Lung microvascular endothelial cell (primary cell): ENCODE measurements around the gene EIF4G1. TPM values are rescaled to one million over a fixed set of nuclear protein-coding genes. Genes with fewer than 3 reads are reported as not detected.
"Not testable (repeated sequence)": the region's sequence is repeated elsewhere in the genome, so short reads cannot be mapped to it uniquely, and the experiment has no call there.

Source experiments
- DNase-seq, 2 donors: peaks; one replicate each; pipeline versions ENCODE4 v3.0.0 to v3.0.0-alpha.2; 2010; ENCODE audit warnings: low read depth in 2 of 2
- total RNA-seq: library from RNA; depleted of rRNA; stranded (reverse); fragments of >200 nt; gene quantifications from 2 replicates; pipeline ENCODE4 v1.2.1, GENCODE V29; 2014

EIF4G1 gene, protein sequence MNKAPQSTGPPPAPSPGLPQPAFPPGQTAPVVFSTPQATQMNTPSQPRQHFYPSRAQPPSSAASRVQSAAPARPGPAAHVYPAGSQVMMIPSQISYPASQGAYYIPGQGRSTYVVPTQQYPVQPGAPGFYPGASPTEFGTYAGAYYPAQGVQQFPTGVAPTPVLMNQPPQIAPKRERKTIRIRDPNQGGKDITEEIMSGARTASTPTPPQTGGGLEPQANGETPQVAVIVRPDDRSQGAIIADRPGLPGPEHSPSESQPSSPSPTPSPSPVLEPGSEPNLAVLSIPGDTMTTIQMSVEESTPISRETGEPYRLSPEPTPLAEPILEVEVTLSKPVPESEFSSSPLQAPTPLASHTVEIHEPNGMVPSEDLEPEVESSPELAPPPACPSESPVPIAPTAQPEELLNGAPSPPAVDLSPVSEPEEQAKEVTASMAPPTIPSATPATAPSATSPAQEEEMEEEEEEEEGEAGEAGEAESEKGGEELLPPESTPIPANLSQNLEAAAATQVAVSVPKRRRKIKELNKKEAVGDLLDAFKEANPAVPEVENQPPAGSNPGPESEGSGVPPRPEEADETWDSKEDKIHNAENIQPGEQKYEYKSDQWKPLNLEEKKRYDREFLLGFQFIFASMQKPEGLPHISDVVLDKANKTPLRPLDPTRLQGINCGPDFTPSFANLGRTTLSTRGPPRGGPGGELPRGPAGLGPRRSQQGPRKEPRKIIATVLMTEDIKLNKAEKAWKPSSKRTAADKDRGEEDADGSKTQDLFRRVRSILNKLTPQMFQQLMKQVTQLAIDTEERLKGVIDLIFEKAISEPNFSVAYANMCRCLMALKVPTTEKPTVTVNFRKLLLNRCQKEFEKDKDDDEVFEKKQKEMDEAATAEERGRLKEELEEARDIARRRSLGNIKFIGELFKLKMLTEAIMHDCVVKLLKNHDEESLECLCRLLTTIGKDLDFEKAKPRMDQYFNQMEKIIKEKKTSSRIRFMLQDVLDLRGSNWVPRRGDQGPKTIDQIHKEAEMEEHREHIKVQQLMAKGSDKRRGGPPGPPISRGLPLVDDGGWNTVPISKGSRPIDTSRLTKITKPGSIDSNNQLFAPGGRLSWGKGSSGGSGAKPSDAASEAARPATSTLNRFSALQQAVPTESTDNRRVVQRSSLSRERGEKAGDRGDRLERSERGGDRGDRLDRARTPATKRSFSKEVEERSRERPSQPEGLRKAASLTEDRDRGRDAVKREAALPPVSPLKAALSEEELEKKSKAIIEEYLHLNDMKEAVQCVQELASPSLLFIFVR (N-terminal part only)
- 200 and 237 TPM in 2 replicates for total RNA-seq

DNA sequence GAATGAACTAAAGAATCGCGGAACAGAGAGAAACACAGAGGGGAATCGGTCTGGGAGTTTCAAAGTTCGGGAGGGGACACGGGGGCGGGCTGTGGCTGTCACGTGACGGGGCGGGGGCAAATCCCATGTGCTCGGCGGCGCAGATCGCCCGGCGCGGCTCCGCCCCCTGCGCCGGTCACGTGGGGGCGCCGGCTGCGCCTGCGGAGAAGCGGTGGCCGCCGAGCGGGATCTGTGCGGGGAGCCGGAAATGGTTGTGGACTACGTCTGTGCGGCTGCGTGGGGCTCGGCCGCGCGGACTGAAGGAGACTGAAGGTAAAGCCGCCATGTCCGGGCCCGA is at the start of gene EIF4G1:
Gene EIF4G1 (plus strand): TSS at position 244 of the 337 bp plus-strand sequence. CDS start 1,191 bp downstream, outside the sequence.
- DNase-seq, result peak; percentile 97

DNA sequence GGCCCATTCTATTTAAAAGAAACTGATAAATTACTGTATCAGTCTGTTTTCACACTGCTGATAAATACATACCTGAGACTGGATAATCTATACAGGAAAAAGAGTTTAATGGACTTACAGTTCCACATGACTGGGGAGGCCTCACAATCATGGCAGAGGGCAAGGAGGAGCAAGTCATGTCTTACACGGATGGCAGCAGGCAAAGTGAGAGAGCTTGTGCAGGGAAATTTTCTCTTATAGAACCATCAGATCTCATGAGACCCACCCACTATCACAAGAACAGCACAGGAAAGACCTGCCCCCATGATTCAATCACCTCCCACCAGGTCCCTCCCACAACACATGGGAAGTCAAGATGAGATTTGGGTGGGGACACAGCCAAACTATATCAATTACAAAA is 47.2 kb upstream of the EIF4G1 start:
- not testable (repeated sequence) for DNase-seq

- no peak for DNase-seq
Observed at GRCh38 chr3:184272269-184272668, 42.1 kb upstream of the EIF4G1 start.

DNA sequence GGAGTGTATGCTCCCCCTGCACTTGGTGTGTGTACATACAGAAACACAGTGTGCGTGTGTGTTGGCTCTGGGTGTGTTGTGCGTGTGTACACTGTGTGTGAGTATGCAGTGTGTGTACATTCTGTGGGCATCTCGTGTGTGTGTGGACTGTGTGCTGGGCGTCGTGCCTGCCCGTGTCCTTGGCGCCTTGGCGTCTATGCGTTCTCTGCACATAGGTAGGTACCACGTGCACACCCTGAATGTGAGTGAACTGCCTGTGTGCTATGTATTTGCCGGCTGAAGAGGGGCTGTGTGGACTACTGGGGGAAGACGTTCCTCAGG is 39.1 kb upstream of the EIF4G1 start:
- no peak for DNase-seq

GRCh38 chr3:184275961-184276910 is 38.2 kb upstream of the EIF4G1 start, which contains the start of gene ECE2:
ECE2 (plus strand) TSS chr3:184276022; CDS start chr3:184276154, 132 bp downstream.
- DNase-seq, result peak in 1 of 2 donors; percentile 26

- DNase-seq, result no peak
Observed at GRCh38 chr3:184277366-184277765, 37.0 kb upstream of the EIF4G1 start.

DNA sequence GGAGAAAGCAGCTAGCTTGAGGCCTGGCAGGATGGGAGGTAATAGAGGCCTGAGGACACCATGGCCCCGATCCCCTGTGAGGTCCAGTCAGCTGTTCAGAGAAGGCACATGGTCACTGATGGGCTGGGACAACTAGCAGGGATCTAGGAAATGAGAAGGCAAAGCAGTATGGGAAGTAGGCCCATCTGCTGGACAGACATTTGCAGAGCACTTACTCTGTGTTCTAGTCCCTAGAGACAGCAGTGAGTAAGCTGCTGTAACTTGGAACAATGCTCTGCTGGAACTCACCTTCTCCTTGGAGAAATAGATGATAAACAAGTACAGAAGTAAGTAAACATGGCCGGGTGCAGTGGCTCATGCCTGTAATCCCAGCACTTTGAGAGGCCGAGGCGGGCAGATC is 31.5 kb upstream of the EIF4G1 start:
- DNase-seq, result no peak

DNA sequence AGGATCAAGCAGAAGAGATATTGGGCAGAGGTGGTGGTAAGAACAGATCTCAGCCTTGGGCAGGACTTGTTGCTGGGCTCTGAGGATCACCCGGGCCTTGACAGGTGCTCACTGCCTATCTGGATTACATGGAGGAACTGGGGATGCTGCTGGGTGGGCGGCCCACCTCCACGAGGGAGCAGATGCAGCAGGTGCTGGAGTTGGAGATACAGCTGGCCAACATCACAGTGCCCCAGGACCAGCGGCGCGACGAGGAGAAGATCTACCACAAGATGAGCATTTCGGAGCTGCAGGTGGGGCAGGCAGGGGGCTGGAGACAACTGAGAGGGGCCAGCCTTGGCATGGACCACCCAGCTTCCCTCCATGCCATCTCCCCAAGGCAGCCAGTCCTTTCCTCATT is 30.7 kb upstream of the EIF4G1 start:
- DNase-seq, result no peak

- DNase-seq, result peak; percentile 89 to 99
Observed at GRCh38 chr3:184284696-184285095, 29.7 kb upstream of the EIF4G1 start.

- DNase-seq, result peak; percentile 57 to 67
Observed at GRCh38 chr3:184289426-184289938, 24.9 kb upstream of the EIF4G1 start.

DNA sequence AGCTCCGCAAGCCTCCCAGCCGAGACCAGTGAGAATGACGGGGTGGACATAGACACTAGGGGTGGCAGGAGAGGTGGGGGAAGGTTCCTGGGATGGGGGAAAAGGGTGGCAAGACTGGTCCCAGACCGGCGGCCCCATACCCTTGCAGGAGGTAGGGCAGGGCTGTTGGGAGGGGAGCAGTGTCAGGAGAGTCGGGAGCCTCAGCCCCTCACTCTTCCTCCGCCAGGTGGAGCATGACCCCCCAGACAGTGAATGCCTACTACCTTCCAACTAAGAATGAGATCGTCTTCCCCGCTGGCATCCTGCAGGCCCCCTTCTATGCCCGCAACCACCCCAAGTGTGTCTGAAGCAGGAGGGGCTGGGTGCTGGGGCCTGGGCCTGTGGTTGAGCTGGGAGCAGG is 24.1 kb upstream of the EIF4G1 start:
- DNase-seq, result no peak

- no peak for DNase-seq
Observed at GRCh38 chr3:184291044-184291737, 23.2 kb upstream of the EIF4G1 start.

- no peak for DNase-seq
Observed at GRCh38 chr3:184291738-184292445, 22.5 kb upstream of the EIF4G1 start.

GRCh38 chr3:184295771-184296170 is 18.6 kb upstream of the EIF4G1 start:
- no peak for DNase-seq

DNA sequence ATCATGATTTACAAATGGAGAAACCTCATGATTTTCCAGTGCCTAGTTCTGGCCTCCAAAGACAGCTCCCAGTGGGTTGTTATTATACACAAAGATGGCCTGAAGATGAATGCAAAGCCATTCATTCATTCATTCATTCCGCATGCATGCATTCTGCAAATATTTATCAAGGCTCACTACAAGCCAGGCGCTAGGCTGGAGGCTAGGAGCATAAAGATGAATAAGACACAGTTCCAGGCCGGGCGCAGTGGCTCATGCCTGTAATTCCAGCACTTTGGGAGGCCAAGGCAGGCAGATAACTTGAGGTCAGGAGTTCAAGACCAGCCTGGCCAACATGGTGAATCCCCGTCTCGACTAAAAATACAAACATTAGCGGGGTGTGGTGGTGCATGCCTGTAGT is 17.8 kb upstream of the EIF4G1 start:
- DNase-seq, result no peak

DNA sequence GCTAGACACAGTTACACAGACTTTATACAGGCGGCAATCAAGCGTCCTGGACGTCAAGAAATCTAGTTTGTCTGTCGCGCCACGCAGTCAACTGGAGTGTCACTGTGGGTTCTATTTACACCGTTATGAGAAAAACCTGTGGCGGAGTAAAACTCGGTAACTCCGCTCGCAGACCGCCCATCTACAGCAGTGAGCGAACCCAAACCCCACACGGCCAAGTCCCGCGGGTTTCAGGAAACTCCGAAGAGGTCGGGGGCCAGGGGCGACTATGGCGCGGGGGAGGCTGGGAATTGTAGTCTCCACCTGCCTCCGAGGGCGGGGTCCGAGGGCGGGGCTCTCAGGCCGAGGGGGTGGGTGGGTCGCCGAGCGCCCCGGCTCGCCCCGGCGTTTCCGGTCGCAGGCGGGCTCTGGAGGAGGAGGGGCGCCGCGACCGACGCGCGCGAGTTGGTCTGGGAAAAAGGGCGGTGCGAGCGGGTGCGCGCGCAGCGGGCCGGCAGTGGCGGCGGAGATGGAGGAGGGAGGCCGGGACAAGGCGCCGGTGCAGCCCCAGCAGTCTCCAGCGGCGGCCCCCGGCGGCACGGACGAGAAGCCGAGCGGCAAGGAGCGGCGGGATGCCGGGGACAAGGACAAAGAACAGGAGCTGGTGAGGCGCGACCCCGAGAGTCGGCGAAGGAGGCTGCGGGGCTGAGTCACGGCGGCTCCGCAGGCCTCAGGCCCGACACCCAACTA is 15.5 kb upstream of the EIF4G1 start, which contains the start of gene PSMD2:
Gene PSMD2 (plus strand): TSS at position 483 of the 729 bp plus-strand sequence. CDS start 26 bp downstream, at position 509.
- DNase-seq, result peak; percentile 97 to 98

- peak in 1 of 2 donors; percentile 62 for DNase-seq
Observed at GRCh38 chr3:184299488-184300377, 14.7 kb upstream of the EIF4G1 start.
